Astrocyte (in vitro differentiated cells and primary cell): Measurements from ENCODE around the gene ENOSF1. TPM values are rescaled to one million over a fixed set of nuclear protein-coding genes. Genes with fewer than 3 reads are reported as not detected.

ENCODE experiments used
- DNase-seq: peaks from one replicate; pipeline ENCODE4 v3.0.0-alpha.2; 2010; ENCODE audit warnings: low read depth
- FAIRE-seq: peaks from 2 replicates; lab custom pipeline; 2011; peaks lifted over from hg19 to GRCh38; lab: Jason Lieb, UNC
- H2AFZ ChIP-seq: 2 replicates; pipeline ENCODE4 v1.6.0; 2012; ENCODE audit warnings: low read depth, low read length, inconsistent platforms
- H3K27ac ChIP-seq: 2 replicates; pipeline ENCODE4 v1.5.1; 2011; ENCODE audit warnings: low read depth, low read length, inconsistent platforms
- H3K27me3 ChIP-seq: 2 replicates; pipeline ENCODE4 v1.6.0; 2011; ENCODE audit warnings: low read length, inconsistent platforms; ENCODE audit not compliant: insufficient read depth
- H3K36me3 ChIP-seq: 2 replicates; pipeline ENCODE4 v1.5.1; 2011; ENCODE audit warnings: low read length, inconsistent platforms; ENCODE audit not compliant: insufficient read depth
- H3K4me1 ChIP-seq: 2 replicates; pipeline ENCODE4 v1.5.1; 2011; ENCODE audit warnings: low read length, inconsistent platforms; ENCODE audit not compliant: insufficient read depth
- H3K4me2 ChIP-seq: 2 replicates; pipeline ENCODE4 v1.6.0; 2012; ENCODE audit warnings: low read length, inconsistent platforms
- H3K4me3 ChIP-seq: 2 replicates; pipeline ENCODE4 v1.5.1; 2011; ENCODE audit warnings: low read depth, mild to moderate bottlenecking, low read length, inconsistent platforms; ENCODE audit not compliant: insufficient read depth
- H3K79me2 ChIP-seq: 2 replicates; pipeline ENCODE4 v1.6.0; 2012; ENCODE audit warnings: mild to moderate bottlenecking, low read length, inconsistent platforms; ENCODE audit not compliant: insufficient read depth
- H3K9ac ChIP-seq: 2 replicates; pipeline ENCODE4 v1.6.0; 2012; ENCODE audit warnings: mild to moderate bottlenecking, low read length, inconsistent platforms
- H3K9me3 ChIP-seq: 2 replicates; pipeline ENCODE4 v1.5.1; 2012; ENCODE audit warnings: low read depth, mild to moderate bottlenecking, low read length, inconsistent platforms; ENCODE audit not compliant: insufficient read depth
- H4K20me1 ChIP-seq: 2 replicates; pipeline ENCODE4 v1.6.0; 2012; ENCODE audit warnings: low read length, inconsistent platforms; ENCODE audit not compliant: insufficient read depth
- H3K27ac Mint-ChIP-seq: one replicate; pipeline ENCODE4 v1.8.0; 2021; ENCODE audit warnings: mild to moderate bottlenecking, mixed read lengths; ENCODE audit not compliant: unreplicated experiment
- H3K27me3 Mint-ChIP-seq: one replicate; pipeline ENCODE4 v1.8.0; 2021; ENCODE audit warnings: low read depth, mixed read lengths; ENCODE audit not compliant: unreplicated experiment
- H3K36me3 Mint-ChIP-seq: one replicate; pipeline ENCODE4 v1.8.0; 2021; ENCODE audit warnings: low read depth, mixed read lengths; ENCODE audit not compliant: unreplicated experiment
- H3K4me1 Mint-ChIP-seq: one replicate; pipeline ENCODE4 v1.8.0; 2021; ENCODE audit warnings: low read depth, mixed read lengths; ENCODE audit not compliant: unreplicated experiment
- H3K4me3 Mint-ChIP-seq: one replicate; pipeline ENCODE4 v1.8.0; 2021; ENCODE audit warnings: mild to moderate bottlenecking, moderate library complexity, mixed read lengths; ENCODE audit not compliant: unreplicated experiment
- H3K9me3 Mint-ChIP-seq: one replicate; pipeline ENCODE4 v1.8.0; 2021; ENCODE audit warnings: mild to moderate bottlenecking, mixed read lengths; ENCODE audit not compliant: unreplicated experiment
- EZH2 ChIP-seq: IDR thresholded peaks from 2 replicates; pipeline ENCODE4 v1.6.1; 2012; ENCODE audit warnings: mild to moderate bottlenecking, low read length, inconsistent platforms; ENCODE audit not compliant: insufficient read depth
- total RNA-seq: library from RNA; stranded (reverse); gene quantifications from 2 replicates; pipeline ENCODE4 v1.2.1, GENCODE V29; 2021
- TF ChIP-seq, protein P1 (sequence below): IDR thresholded peaks from 2 replicates; pipeline ENCODE4 v1.5.1; 2011; ENCODE audit warnings: low read depth, mild to moderate bottlenecking, inconsistent platforms, low read length, moderate library complexity; ENCODE audit not compliant: insufficient read depth

Gene ENOSF1
- total RNA-seq, 1 donor from 2014 or later: 14.4 TPM

DNA sequence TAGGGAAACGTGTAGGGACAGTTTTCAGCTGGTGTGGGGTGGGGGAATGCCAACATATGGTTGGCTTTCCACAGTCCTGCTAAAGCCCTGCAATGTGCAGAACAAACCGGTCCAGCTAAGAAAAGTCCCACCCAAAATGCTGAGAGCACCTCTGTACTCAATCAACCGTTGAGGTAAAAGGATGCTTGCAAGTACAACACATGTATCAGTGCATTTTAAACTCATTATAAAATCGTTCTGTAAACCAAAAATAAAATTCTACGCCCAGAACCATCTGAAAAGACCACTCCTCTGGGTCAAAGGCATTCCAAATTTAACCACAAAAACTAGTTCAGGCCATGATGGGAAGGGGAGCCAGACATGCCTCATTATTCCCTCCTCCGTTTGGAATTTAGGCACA lies 57.0 kb downstream of the ENOSF1 start:
- Histone ChIP-seq H3K36me3 (peaks cover 4% of the 10 kb centered on the region), H4K20me1 (peaks cover 3% of the 10 kb centered on the region), H3K4me2 (no peak overlapping the region), H3K4me3 (no peak overlapping the region), H3K9me3 (no peaks in the 10 kb centered on the region), H3K4me1 (peaks cover 4% of the 10 kb centered on the region), H3K9ac (no peak overlapping the region), H3K27ac (no peak overlapping the region), H2AFZ (no peak overlapping the region), H3K27me3 (no peaks in the 10 kb centered on the region), H3K79me2 (peaks cover 21% of the 10 kb centered on the region)
- DNase-seq (no peak), FAIRE-seq (no peak)
- Mint-ChIP-seq H3K36me3 (peaks cover 9% of the 10 kb centered on the region), H3K27me3 (no peaks in the 10 kb centered on the region), H3K4me1 (peaks cover 2% of the 10 kb centered on the region), H3K27ac (no peak overlapping the region), H3K9me3 (peaks cover 2% of the 10 kb centered on the region), H3K4me3 (no peak overlapping the region)
- TF ChIP-seq, protein P1, sequence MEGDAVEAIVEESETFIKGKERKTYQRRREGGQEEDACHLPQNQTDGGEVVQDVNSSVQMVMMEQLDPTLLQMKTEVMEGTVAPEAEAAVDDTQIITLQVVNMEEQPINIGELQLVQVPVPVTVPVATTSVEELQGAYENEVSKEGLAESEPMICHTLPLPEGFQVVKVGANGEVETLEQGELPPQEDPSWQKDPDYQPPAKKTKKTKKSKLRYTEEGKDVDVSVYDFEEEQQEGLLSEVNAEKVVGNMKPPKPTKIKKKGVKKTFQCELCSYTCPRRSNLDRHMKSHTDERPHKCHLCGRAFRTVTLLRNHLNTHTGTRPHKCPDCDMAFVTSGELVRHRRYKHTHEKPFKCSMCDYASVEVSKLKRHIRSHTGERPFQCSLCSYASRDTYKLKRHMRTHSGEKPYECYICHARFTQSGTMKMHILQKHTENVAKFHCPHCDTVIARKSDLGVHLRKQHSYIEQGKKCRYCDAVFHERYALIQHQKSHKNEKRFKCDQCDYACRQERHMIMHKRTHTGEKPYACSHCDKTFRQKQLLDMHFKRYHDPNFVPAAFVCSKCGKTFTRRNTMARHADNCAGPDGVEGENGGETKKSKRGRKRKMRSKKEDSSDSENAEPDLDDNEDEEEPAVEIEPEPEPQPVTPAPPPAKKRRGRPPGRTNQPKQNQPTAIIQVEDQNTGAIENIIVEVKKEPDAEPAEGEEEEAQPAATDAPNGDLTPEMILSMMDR: no peak
- no peak for TF ChIP-seq EZH2

DNA sequence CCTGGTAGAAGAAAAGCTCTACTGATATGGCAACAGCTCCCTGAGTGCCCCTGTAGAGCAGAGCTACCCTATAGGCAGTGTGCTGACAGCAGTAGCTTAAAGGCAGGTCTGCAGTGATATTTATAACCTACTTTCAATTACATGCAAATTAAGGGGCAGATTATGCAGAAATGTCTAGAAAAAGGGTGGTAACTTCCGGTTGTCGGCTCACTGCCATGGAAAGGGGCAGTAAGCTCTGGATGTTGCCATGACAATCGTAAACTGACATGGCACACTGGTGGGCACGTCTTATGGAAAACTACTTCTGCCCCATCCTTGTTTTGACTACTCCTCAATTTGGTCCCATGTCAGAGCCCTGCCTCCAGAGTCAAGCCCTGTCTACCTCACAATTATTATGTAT lies 57.8 kb downstream of the ENOSF1 start:
- Histone ChIP-seq H3K4me3 (no peak overlapping the region), H4K20me1 (no peaks in the 10 kb centered on the region), H3K79me2 (peaks cover 15% of the 10 kb centered on the region), H3K4me2 (no peak overlapping the region), H3K27ac (no peak overlapping the region), H3K4me1 (peaks cover 4% of the 10 kb centered on the region), H2AFZ (no peak overlapping the region), H3K9ac (no peak overlapping the region), H3K27me3 (no peaks in the 10 kb centered on the region), H3K9me3 (no peaks in the 10 kb centered on the region), H3K36me3 (no peaks in the 10 kb centered on the region)
- Mint-ChIP-seq H3K4me1 (peaks cover 2% of the 10 kb centered on the region), H3K4me3 (no peak overlapping the region), H3K27ac (no peak overlapping the region), H3K9me3 (no peaks in the 10 kb centered on the region), H3K36me3 (peaks cover 4% of the 10 kb centered on the region), H3K27me3 (no peaks in the 10 kb centered on the region)
- no peak for TF ChIP-seq EZH2
- TF ChIP-seq, protein P1: no peak
- no peak for FAIRE-seq
- no peak for DNase-seq

DNA sequence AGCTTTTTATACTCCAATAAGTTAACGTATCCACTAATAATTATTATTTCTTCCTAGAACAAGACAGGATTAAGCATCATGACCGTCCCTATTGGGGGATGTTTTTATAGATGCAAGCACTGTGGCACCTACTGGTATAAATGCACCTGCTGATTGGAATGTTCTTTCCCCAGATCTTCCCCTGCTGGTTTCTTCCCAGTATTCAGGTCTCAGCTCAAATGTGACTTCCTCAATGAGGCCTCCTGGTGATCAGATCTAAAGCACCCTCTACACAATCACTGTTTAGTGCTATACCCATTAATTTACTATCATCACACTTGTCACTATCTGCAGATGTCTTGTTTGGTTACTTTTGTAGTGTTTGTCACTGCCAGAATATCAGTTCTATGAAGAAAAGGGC lies 58.9 kb downstream of the ENOSF1 start:
- Mint-ChIP-seq H3K27ac (no peak overlapping the region), H3K4me1 (peaks cover 2% of the 10 kb centered on the region), H3K27me3 (no peaks in the 10 kb centered on the region), H3K9me3 (no peaks in the 10 kb centered on the region), H3K4me3 (no peak overlapping the region), H3K36me3 (peaks cover 4% of the 10 kb centered on the region)
- no peak for DNase-seq
- no peak overlapping the region for H2AFZ ChIP-seq
- no peak overlapping the region for H3K4me3 ChIP-seq
- H3K27me3 ChIP-seq: no peaks in the 10 kb centered on the region
- no peak overlapping the region for H3K27ac ChIP-seq
- H3K9me3 ChIP-seq: no peaks in the 10 kb centered on the region
- H3K36me3 ChIP-seq: no peaks in the 10 kb centered on the region
- no peak overlapping the region for H3K9ac ChIP-seq
- TF ChIP-seq, protein P1: no peak
- TF ChIP-seq EZH2: no peak
- peaks cover 5% of the 10 kb centered on the region for H3K79me2 ChIP-seq
- H4K20me1 ChIP-seq: no peaks in the 10 kb centered on the region
- no peak overlapping the region for H3K4me2 ChIP-seq
- FAIRE-seq: no peak
- peaks cover under 1% of the 10 kb centered on the region for H3K4me1 ChIP-seq
